Measurements from ENCODE around the gene CHCHD6.

DNA sequence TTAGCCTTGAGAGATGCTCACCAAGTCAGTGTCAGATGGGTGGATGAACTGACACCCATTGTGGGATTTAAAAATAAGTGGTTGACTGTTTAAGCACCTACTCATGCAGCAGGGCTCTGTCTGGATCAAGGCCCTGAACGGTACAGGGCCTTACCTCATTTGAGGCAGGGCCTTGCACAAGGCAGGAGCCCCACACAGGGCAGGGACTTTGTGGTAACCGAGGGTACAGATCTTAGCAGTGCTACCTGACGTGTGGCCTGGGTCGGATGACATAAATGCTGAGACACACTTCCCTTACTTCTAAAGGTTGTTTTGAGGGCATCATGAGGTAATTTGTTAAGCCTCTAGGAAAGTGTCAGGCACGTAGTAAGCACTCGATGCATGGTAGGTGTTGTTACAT is 219.4 kb downstream of the CHCHD6 start:
- no peak for TF ChIP-seq POLR2A (IDR thresholded peaks at IDR 0.05)
- TF ChIP-seq, protein P1, sequence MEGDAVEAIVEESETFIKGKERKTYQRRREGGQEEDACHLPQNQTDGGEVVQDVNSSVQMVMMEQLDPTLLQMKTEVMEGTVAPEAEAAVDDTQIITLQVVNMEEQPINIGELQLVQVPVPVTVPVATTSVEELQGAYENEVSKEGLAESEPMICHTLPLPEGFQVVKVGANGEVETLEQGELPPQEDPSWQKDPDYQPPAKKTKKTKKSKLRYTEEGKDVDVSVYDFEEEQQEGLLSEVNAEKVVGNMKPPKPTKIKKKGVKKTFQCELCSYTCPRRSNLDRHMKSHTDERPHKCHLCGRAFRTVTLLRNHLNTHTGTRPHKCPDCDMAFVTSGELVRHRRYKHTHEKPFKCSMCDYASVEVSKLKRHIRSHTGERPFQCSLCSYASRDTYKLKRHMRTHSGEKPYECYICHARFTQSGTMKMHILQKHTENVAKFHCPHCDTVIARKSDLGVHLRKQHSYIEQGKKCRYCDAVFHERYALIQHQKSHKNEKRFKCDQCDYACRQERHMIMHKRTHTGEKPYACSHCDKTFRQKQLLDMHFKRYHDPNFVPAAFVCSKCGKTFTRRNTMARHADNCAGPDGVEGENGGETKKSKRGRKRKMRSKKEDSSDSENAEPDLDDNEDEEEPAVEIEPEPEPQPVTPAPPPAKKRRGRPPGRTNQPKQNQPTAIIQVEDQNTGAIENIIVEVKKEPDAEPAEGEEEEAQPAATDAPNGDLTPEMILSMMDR (IDR thresholded peaks at IDR 0.05) = no peak
- TF ChIP-seq EP300 (IDR thresholded peaks at IDR 0.05) = no peak
